Activated CD8-positive, alpha-beta T cell treated with anti-CD3 and anti-CD28 coated beads for 36 hours (primary cell): ENCODE results near the gene GSTM2. TPM values are rescaled to one million over a fixed set of nuclear protein-coding genes. Genes with fewer than 3 reads are reported as not detected.

Source experiments
- ATAC-seq: fragments of 200-7000 bp; cut with Tn5 transposase; one replicate; pipeline ENCODE4 v1.10.0; 2021; ENCODE audit warnings: mild to moderate bottlenecking, moderate library complexity
- CTCF ChIA-PET: fragments of 350-600 bp; sonication (Branson Sonifier 250); formaldehyde crosslinking; loops from one replicate; lab custom pipeline; 2021; ENCODE audit warnings: antibody characterized with exemption; lab: Charles Lee
- POLR2A ChIA-PET: fragments of 350-600 bp; sonication (Branson Sonifier 250); formaldehyde crosslinking; loops from one replicate; lab custom pipeline; 2021; ENCODE audit warnings: antibody characterized with exemption; lab: Charles Lee
- DNase-seq: peaks from one replicate; pipeline ENCODE4 v3.0.0-alpha.2; 2020
- H3K27ac Mint-ChIP-seq: one replicate; pipeline ENCODE4 v1.8.0; 2021; ENCODE audit warnings: mild to moderate bottlenecking, mixed read lengths
- H3K27me3 Mint-ChIP-seq: one replicate; pipeline ENCODE4 v1.8.0; 2021; ENCODE audit warnings: mixed read lengths
- H3K36me3 Mint-ChIP-seq: one replicate; pipeline ENCODE4 v1.8.0; 2021; ENCODE audit warnings: low read depth, mixed read lengths
- H3K4me1 Mint-ChIP-seq: one replicate; pipeline ENCODE4 v1.8.0; 2021; ENCODE audit warnings: low read depth, mixed read lengths
- H3K4me3 Mint-ChIP-seq: one replicate; pipeline ENCODE4 v1.8.0; 2021; ENCODE audit warnings: mild to moderate bottlenecking, moderate library complexity, mixed read lengths
- H3K9me3 Mint-ChIP-seq: one replicate; pipeline ENCODE4 v1.8.0; 2021; ENCODE audit warnings: mixed read lengths
- intact Hi-C: fragments of 100-400 bp; cut with micrococcal nuclease; formaldehyde crosslinking; loops from one replicate; pipeline ENCODE4 v1.10.0; 2022
- total RNA-seq, 2 experiments: library from RNA; stranded (reverse); gene quantifications; one replicate each; pipeline ENCODE4 v1.2.3, GENCODE V29; 2021
- TF ChIP-seq, protein P1 (sequence below): fragments of 200-600 bp; IDR thresholded peaks from one replicate; pipeline ENCODE4 v1.8.0; 2022; ENCODE audit warnings: antibody characterized with exemption, mild to moderate bottlenecking

The GSTM2 gene
- total RNA-seq, 2 experiments from 2014 or later: 13.6 to 16.2 TPM

DNA sequence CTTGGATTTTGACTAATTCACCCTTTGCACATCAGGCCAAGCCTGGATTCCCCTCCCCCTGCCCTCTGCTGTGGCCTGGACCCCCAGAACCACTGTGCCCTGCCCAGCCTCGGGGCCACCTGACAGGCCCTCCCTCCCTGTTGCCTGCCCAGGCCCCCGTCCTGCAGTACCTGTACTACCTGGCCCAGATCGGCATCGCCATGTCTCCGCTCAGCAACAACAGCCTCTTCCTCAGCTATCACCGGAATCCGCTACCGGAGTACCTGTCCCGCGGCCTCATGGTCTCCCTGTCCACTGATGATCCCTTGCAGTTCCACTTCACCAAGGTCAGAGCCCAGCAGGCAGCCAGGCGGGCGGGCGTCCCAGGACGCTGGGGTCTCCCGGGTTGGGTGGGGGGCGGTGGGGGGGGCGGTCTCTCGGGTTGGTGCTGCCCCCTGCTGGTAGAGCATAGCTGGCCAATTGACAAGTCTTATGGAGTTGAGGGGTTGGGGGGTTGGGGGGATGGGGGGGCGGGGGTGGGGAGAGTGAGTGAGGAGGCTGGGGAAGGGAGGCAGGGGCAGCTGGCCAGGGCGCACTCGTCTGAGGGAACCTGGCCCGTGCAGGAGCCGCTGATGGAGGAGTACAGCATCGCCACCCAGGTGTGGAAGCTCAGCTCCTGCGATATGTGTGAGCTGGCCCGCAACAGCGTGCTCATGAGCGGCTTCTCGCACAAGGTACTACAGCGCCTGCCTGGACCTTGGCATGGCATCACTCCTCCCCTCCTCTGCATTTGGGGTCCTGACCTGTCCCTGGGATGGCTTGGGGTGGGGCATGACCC, 37.6 kb upstream of the GSTM2 start:
- ATAC-seq: no peak

DNA sequence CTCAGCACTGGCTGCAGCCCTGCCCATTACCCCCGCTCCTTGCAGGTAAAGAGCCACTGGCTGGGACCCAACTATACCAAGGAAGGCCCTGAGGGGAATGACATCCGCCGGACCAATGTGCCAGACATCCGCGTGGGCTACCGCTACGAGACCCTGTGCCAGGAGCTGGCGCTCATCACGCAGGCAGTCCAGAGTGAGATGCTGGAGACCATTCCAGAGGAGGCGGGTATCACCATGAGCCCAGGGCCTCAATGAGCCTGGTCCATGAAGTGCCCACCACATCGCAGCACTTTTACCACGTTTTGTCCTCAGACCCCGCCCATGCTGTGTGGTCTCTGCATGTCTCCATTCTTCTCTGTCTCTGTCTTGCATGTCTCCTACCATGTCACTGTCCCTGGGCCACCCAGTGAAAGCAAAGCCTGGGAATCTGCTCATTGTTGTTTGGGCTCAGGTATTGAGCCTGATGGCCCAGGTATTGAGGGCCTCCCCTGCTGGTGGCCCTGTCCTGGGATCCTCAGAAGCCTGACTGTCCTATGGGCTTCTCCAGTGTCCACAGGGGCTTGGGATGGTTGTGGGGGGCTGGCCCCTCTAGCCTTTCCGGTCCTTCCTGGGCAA, 36.9 kb upstream of the GSTM2 start:
- ATAC-seq (no peak), DNase-seq (no peak)
- no peaks in the 10 kb centered on the region for H3K9me3 Mint-ChIP-seq
- H3K36me3 Mint-ChIP-seq: peaks cover 28% of the 10 kb centered on the region
- intact Hi-C loops: no loop called here
- no peaks in the 10 kb centered on the region for H3K27me3 Mint-ChIP-seq
- POLR2A ChIA-PET: interaction anchor here (1.1 kb wide), 1 partner anchor 83 kb away, joined by 4 read pairs; the partner anchor contains the start of gene GNAI3
- CTCF ChIA-PET: interaction anchor here (0.7 to 18.5 kb wide), 12 partner anchors 8 to 353 kb away, joined by 4 to 294 read pairs (median 7); partner anchors contain the start of genes AHCYL1, AMPD2, GNAI3 and GNAT2
- H3K27ac Mint-ChIP-seq: no peak overlapping the region
- no peak overlapping the region for H3K4me3 Mint-ChIP-seq
- TF ChIP-seq, protein P1, sequence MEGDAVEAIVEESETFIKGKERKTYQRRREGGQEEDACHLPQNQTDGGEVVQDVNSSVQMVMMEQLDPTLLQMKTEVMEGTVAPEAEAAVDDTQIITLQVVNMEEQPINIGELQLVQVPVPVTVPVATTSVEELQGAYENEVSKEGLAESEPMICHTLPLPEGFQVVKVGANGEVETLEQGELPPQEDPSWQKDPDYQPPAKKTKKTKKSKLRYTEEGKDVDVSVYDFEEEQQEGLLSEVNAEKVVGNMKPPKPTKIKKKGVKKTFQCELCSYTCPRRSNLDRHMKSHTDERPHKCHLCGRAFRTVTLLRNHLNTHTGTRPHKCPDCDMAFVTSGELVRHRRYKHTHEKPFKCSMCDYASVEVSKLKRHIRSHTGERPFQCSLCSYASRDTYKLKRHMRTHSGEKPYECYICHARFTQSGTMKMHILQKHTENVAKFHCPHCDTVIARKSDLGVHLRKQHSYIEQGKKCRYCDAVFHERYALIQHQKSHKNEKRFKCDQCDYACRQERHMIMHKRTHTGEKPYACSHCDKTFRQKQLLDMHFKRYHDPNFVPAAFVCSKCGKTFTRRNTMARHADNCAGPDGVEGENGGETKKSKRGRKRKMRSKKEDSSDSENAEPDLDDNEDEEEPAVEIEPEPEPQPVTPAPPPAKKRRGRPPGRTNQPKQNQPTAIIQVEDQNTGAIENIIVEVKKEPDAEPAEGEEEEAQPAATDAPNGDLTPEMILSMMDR: no peak
- H3K4me1 Mint-ChIP-seq: peaks cover 12% of the 10 kb centered on the region

More for the DNA sequence above, 37.6 kb upstream of the GSTM2 start:
- no peaks in the 10 kb centered on the region for H3K27me3 Mint-ChIP-seq
- no peak overlapping the region for H3K4me3 Mint-ChIP-seq
- POLR2A ChIA-PET: interaction anchor here (0.8 to 1.1 kb wide), 2 partner anchors 82 kb away, joined by 4 read pairs; partner anchors contain the start of gene GNAI3
- no peaks in the 10 kb centered on the region for H3K9me3 Mint-ChIP-seq
- DNase-seq: peak; percentile 57
- intact Hi-C loops: no loop called here
- peaks cover 10% of the 10 kb centered on the region for H3K4me1 Mint-ChIP-seq
- H3K27ac Mint-ChIP-seq: no peak overlapping the region
- TF ChIP-seq, protein P1: peak; percentile 53
- peaks cover 30% of the 10 kb centered on the region for H3K36me3 Mint-ChIP-seq
- CTCF ChIA-PET: interaction anchor here (0.6 to 18.5 kb wide), 20 partner anchors 9 to 354 kb away, joined by 3 to 294 read pairs (median 4); partner anchors contain the start of genes AHCYL1, AMPD2, GNAI3 and GNAT2

DNA sequence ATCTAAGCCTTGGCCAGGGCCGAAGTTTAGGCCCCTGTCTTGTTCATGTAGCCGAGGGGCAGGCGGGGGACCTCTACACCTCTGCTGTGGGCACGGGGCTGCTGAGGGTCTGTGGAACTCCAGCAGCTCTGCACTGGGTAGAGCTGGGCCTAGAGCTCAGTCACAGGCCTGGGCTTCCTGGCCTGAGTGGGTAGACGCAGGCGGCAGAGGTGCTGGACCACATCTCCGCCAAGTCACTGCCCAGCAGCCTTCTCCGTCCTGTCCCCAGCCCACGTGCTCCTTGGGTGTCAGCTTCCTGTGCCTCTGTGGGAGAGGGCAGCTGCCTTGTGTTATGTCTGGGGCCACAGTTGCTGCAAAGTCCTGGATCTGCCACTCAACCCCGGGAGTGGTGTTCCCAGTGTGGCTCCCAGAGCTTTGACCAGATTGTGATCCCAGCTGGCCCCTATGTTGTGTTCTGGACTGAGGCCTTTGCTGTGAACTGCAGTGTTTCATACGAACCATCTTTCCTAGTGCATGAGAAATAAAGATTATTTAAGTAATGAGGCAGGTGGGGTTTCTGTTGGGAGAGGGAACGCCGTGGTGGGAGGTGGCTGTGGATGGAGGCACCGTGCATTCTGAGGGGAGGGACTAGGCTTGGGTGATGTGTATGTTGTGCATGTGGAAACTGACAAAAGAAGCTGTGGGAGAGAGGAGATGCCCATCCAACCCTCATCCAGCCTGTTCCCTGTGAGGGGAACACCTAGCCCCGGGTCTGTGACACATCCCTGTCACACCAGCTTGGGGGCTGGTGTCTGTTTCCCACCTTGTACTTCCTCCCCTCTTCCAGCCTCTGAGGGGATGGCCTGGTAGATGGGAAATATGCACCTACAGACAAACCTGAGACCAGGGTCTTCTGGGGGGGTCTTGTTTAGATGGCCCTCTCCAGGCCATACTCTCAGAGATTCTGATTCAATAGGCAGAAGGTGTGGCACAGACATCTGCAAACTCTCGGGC, 36.0 kb upstream of the GSTM2 start:
- Mint-ChIP-seq H3K27ac (no peak overlapping the region), H3K36me3 (peaks cover 23% of the 10 kb centered on the region)
- DNase-seq: no peak

DNA sequence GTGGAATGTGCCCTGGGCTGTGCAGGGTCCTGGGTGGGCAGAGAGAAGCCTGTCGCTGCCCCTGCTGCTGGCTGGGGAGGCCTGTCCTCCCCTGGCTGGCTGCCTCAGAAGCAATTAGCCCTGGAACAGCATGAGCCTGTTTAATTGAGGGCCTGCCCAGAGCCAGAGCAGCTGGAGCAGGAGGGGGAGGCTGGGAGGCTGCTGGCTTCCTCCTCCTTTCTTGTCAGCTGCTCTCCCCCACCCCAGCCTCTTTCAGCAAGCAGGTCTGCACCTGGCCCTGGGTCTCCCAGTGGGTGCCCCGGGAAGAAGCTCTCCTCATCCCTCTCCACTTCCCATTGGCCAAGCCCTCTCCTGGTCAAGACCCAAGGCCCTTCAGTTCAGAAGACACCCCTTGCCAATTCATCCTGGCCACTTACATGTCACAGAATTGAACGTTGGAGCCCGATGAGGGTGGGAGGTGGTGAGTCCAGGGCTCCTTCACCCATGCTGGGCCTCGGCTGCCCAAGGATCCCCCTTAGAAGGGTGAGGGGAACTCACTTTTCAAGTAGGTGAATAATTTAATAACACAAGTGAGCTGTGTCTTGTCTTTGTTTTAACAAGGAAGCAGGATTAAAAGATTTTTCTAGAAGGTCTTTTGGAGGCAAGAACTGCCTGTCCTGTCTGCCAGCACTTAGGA, 35.0 kb upstream of the GSTM2 start:
- peaks cover 19% of the 10 kb centered on the region for H3K36me3 Mint-ChIP-seq
- no peak overlapping the region for H3K27ac Mint-ChIP-seq
- TF ChIP-seq, protein P1: no peak
- no peak for DNase-seq
- ChIA-PET POLR2A (interaction anchor here (1.8 kb wide), 1 partner anchor 12 kb away, joined by 4 read pairs; no protein-coding TSS in a partner anchor), CTCF (interaction anchor here (0.7 to 18.5 kb wide), 6 partner anchors 7 to 352 kb away, joined by 3 to 294 read pairs (median 3); partner anchors contain the start of genes AHCYL1 and GPR61)
- no peaks in the 10 kb centered on the region for H3K27me3 Mint-ChIP-seq
- ATAC-seq: no peak
- H3K4me3 Mint-ChIP-seq: no peak overlapping the region
- H3K4me1 Mint-ChIP-seq: peaks cover 12% of the 10 kb centered on the region
- H3K9me3 Mint-ChIP-seq: no peaks in the 10 kb centered on the region
- intact Hi-C loops: no loop called here

More for the DNA sequence above, 36.0 kb upstream of the GSTM2 start:
- no peak for ATAC-seq
- H3K27me3 Mint-ChIP-seq: no peaks in the 10 kb centered on the region
- peaks cover 12% of the 10 kb centered on the region for H3K4me1 Mint-ChIP-seq
- no peak overlapping the region for H3K4me3 Mint-ChIP-seq
- intact Hi-C loops: no loop called here
- ChIA-PET CTCF (interaction anchor here (1.3 to 18.5 kb wide), 8 partner anchors 8 to 353 kb away, joined by 5 to 294 read pairs (median 13); partner anchors contain the start of genes AHCYL1, AMPD2, GNAI3 and GNAT2), POLR2A (interaction anchor here (1.1 kb wide), 1 partner anchor 83 kb away, joined by 4 read pairs; the partner anchor contains the start of gene GNAI3)
- H3K9me3 Mint-ChIP-seq: no peaks in the 10 kb centered on the region
- TF ChIP-seq, protein P1: no peak
